Mammary epithelial cell (primary cell): Measurements from ENCODE around the gene SPATA2.

Experiments
- CTCF ChIP-seq, 2 donors: IDR thresholded peaks in 1 of 2; conservative IDR thresholded peaks in 1 of 2; 2 replicates each; pipeline ENCODE4 v1.5.1; 2011 to 2012; ENCODE audit warnings: inconsistent platforms in 2 of 2, low read length in 2 of 2, mild to moderate bottlenecking in 2 of 2, control low read depth in 1 of 2, low read depth in 1 of 2; ENCODE audit not compliant: insufficient read depth in 1 of 2; ENCODE audit errors: extremely low read depth in 1 of 2
- EZH2 ChIP-seq: IDR thresholded peaks from 2 replicates; pipeline ENCODE4 v1.6.1; 2012; ENCODE audit warnings: low read length, inconsistent platforms, borderline replicate concordance

- TF ChIP-seq CTCF (conservative IDR thresholded peaks at IDR 0.05 in 1 of 2, IDR thresholded peaks at IDR 0.05 in 1 of 2; ENCODE audit: extremely low read depth in 1 of 2, insufficient read depth in 1 of 2, low read depth in 1 of 2, low read length in 2 of 2) (no peak), EZH2 (no peak)
Observed at GRCh38 chr20:49883246-49883802, 32.0 kb downstream of the SPATA2 start.
